Coronary artery (tissue), 2 donors: ENCODE data around the gene ZDHHC21.

ENCODE experiments used
- DNase-seq: peaks from one replicate; pipeline ENCODE4 v3.0.0-alpha.2; 2017; ENCODE audit warnings: low spot score
- H3K27ac ChIP-seq, 2 donors: fragments of 200-600 bp; sonication (generic); one replicate each; pipeline ENCODE4 v1.5.1; 2016 to 2019
- H3K4me3 ChIP-seq: fragments of 200-600 bp; sonication (generic); 2 replicates; pipeline ENCODE4 v1.5.1; 2016; ENCODE audit warnings: mild to moderate bottlenecking, moderate library complexity
- CTCF ChIP-seq: fragments of 200-600 bp; sonication (generic); IDR thresholded peaks from one replicate; pipeline ENCODE4 v1.5.1; 2019; ENCODE audit warnings: antibody characterized with exemption

Gene ZDHHC21

GRCh38 chr9:14645648-14646047 is 47.6 kb downstream of the ZDHHC21 start:
- no peak for DNase-seq
- no peak overlapping the region for H3K27ac ChIP-seq
- H3K4me3 ChIP-seq: no peak overlapping the region
- TF ChIP-seq CTCF: no peak

- DNase-seq: no peak
- no peak for TF ChIP-seq CTCF
- H3K4me3 ChIP-seq: no peak overlapping the region
- no peak overlapping the region for H3K27ac ChIP-seq
Measured at GRCh38 chr9:14640967-14641366, 52.3 kb downstream of the ZDHHC21 start.

GRCh38 chr9:14640294-14640693 is 52.9 kb downstream of the ZDHHC21 start:
- H3K4me3 ChIP-seq: no peak overlapping the region
- TF ChIP-seq CTCF: no peak
- no peak overlapping the region for H3K27ac ChIP-seq
- DNase-seq: no peak

GRCh38 chr9:14633906-14634565 is 59.2 kb downstream of the ZDHHC21 start:
- no peak overlapping the region for H3K27ac ChIP-seq
- no peak for DNase-seq
- no peak overlapping the region for H3K4me3 ChIP-seq
- TF ChIP-seq CTCF: no peak

GRCh38 chr9:14633148-14633547 is 60.1 kb downstream of the ZDHHC21 start:
- Histone ChIP-seq H3K4me3 (no peak overlapping the region), H3K27ac (no peak overlapping the region)
- TF ChIP-seq CTCF: no peak
- no peak for DNase-seq

- H3K4me3 ChIP-seq: no peak overlapping the region
- H3K27ac ChIP-seq: no peak overlapping the region
- TF ChIP-seq CTCF: no peak
- no peak for DNase-seq
Measured at GRCh38 chr9:14627513-14627912, 65.7 kb downstream of the ZDHHC21 start.

GRCh38 chr9:14618836-14619420 is 74.3 kb downstream of the ZDHHC21 start:
- no peak overlapping the region for H3K27ac ChIP-seq
- no peak for DNase-seq
- no peak overlapping the region for H3K4me3 ChIP-seq
- TF ChIP-seq CTCF: no peak
